NT2/D1 (cell line): ENCODE measurements around the gene LRIG2.

ENCODE experiments used
- YY1 ChIP-seq: IDR thresholded peaks from 2 replicates; pipeline ENCODE4 v1.6.1; 2011; ENCODE audit not compliant: insufficient read length, insufficient read depth
- ZNF274 ChIP-seq: IDR thresholded peaks from 2 replicates; pipeline ENCODE4 v1.6.1; 2011; ENCODE audit warnings: mild to moderate bottlenecking, low read depth, low read length

- TF ChIP-seq ZNF274 (no peak), YY1 (no peak)
Measured at GRCh38 chr1:113169591-113169990, 96.6 kb downstream of the LRIG2 start.
